PC-3 (cell line): ENCODE results near the gene CMTM8. TPM values are rescaled to one million over a fixed set of nuclear protein-coding genes. Genes with fewer than 3 reads are reported as not detected.

Experiments used
- ATAC-seq: fragments of 200-7000 bp; cut with Tn5 transposase; 2 replicates; pipeline ENCODE4 v1.9.1; 2020; ENCODE audit warnings: mild to moderate bottlenecking, moderate library complexity
- BruUV-seq: library from RNA; stranded (reverse); fragments of 400-500 nt; replicated peaks from 2 replicates; lab custom pipeline; 2021; lab: Mats Ljungman, UMichigan
- CTCF ChIA-PET: fragments of 300-600 bp; sonication (Branson Sonifier 250); formaldehyde crosslinking; loops from one replicate; lab custom pipeline; 2022; ENCODE audit warnings: antibody characterized with exemption; lab: Charles Lee
- POLR2A ChIA-PET: fragments of 300-600 bp; sonication (Branson Sonifier 250); formaldehyde crosslinking; loops from one replicate; lab custom pipeline; 2022; ENCODE audit warnings: antibody characterized with exemption; ENCODE audit not compliant: unreplicated experiment; lab: Charles Lee
- DNase-seq: peaks from one replicate; pipeline ENCODE4 v3.0.0-alpha.2; 2015
- H2AFZ ChIP-seq: fragments of 300-600 bp; sonication (generic); 2 replicates; pipeline ENCODE4 v1.6.0; 2016; ENCODE audit warnings: antibody characterized with exemption, low read length
- H3F3A ChIP-seq: fragments of 300-600 bp; sonication (generic); one replicate; pipeline ENCODE4 v1.6.0; 2017; ENCODE audit warnings: antibody characterized with exemption, low read length, control low read depth, mild to moderate bottlenecking; ENCODE audit not compliant: unreplicated experiment
- H3K27ac ChIP-seq: fragments of 300-600 bp; sonication (generic); 2 replicates; pipeline ENCODE4 v1.5.1; 2016; ENCODE audit warnings: mild to moderate bottlenecking, low read length
- H3K27me3 ChIP-seq: fragments of 300-600 bp; sonication (generic); 2 replicates; pipeline ENCODE4 v1.6.1; 2016; ENCODE audit warnings: low read length, mixed read lengths
- H3K36me3 ChIP-seq: fragments of 300-600 bp; sonication (generic); 2 replicates; pipeline ENCODE4 v1.6.1; 2016; ENCODE audit warnings: low read depth, mixed run types, low read length, mixed read lengths
- H3K4me1 ChIP-seq: fragments of 300-600 bp; sonication (generic); 2 replicates; pipeline ENCODE4 v1.5.1; 2016; ENCODE audit warnings: low read length; ENCODE audit not compliant: insufficient read depth
- H3K4me2 ChIP-seq: fragments of 300-600 bp; sonication (generic); 2 replicates; pipeline ENCODE4 v1.6.0; 2016; ENCODE audit warnings: low read length
- H3K4me3 ChIP-seq: fragments of 300-600 bp; sonication (generic); 2 replicates; pipeline ENCODE4 v1.5.1; 2016; ENCODE audit warnings: mild to moderate bottlenecking, low read length, mixed read lengths
- H3K79me2 ChIP-seq: fragments of 300-600 bp; sonication (generic); 2 replicates; pipeline ENCODE4 v1.6.1; 2017; ENCODE audit warnings: low read length, mixed read lengths
- H3K9ac ChIP-seq: fragments of 300-600 bp; sonication (generic); 2 replicates; pipeline ENCODE4 v1.6.0; 2016; ENCODE audit warnings: mild to moderate bottlenecking, low read length
- H3K9me2 ChIP-seq: fragments of 300-600 bp; sonication (generic); replicated peaks from 2 replicates; pipeline ENCODE4 v1.6.1; 2016; ENCODE audit warnings: mixed run types, low read length, mixed read lengths
- H3K9me3 ChIP-seq: fragments of 300-600 bp; sonication (generic); 2 replicates; pipeline ENCODE4 v1.6.1; 2016; ENCODE audit warnings: low read length, mixed read lengths
- H4K20me1 ChIP-seq: fragments of 300-600 bp; sonication (generic); 2 replicates; pipeline ENCODE4 v1.6.1; 2016; ENCODE audit warnings: low read length, mixed read lengths
- EZH2 ChIP-seq: fragments of 300-600 bp; sonication (generic); IDR thresholded peaks from one replicate; pipeline ENCODE4 v1.6.1; 2017; ENCODE audit warnings: antibody characterized with exemption, mild to moderate bottlenecking, low read length; ENCODE audit not compliant: unreplicated experiment
- EZH2phosphoT487 ChIP-seq: fragments of 300-600 bp; sonication (generic); IDR thresholded peaks from 2 replicates; pipeline ENCODE4 v1.6.1; 2018; ENCODE audit warnings: mild to moderate bottlenecking, antibody characterized with exemption, low read length, borderline replicate concordance
- intact Hi-C: fragments of 100-400 bp; cut with micrococcal nuclease; formaldehyde crosslinking; loops from 2 replicates; pipeline ENCODE4 v1.9.0; 2023
- total RNA-seq: library from RNA; depleted of rRNA; stranded (reverse); fragments of >200 nt; gene quantifications from 2 replicates; pipeline ENCODE4 v1.2.3, GENCODE V29; 2014
- TF ChIP-seq, protein P1 (sequence below): fragments of 300-600 bp; sonication (generic); conservative IDR thresholded peaks from 2 replicates; pipeline ENCODE4 v1.5.1; 2017; ENCODE audit warnings: antibody characterized with exemption, low read depth, mild to moderate bottlenecking, low read length

The CMTM8 gene
- total RNA-seq, 1 experiment from 2014 or later = 5.2 TPM

- Histone ChIP-seq H3K9ac (no peak overlapping the region), H3K4me1 (peaks cover 11% of the 10 kb centered on the region), H4K20me1 (0 out of 2 replicates have a peak, but pooled peaks cover 4% of the 10 kb centered on the region), H3K4me3 (no peak overlapping the region), H3K9me3 (no peaks in the 10 kb centered on the region), H3K4me2 (no peak overlapping the region), H3K27me3 (no peaks in the 10 kb centered on the region), H3K79me2 (peaks cover 96% of the 10 kb centered on the region), H3K9me2 (no peaks in the 10 kb centered on the region), H2AFZ (no peak overlapping the region), H3K27ac (no peak overlapping the region), H3F3A (peaks cover 4% of the 10 kb centered on the region), H3K36me3 (peaks cover 9% of the 10 kb centered on the region; the same call in 1 of the 2 replicates)
- intact Hi-C loops = no loop called here
- no TSS peak for BruUV-seq
- DNase-seq (no peak), ATAC-seq (no peak)
- ChIA-PET POLR2A (no interaction called here), CTCF (no interaction called here)
- TF ChIP-seq, protein P1, sequence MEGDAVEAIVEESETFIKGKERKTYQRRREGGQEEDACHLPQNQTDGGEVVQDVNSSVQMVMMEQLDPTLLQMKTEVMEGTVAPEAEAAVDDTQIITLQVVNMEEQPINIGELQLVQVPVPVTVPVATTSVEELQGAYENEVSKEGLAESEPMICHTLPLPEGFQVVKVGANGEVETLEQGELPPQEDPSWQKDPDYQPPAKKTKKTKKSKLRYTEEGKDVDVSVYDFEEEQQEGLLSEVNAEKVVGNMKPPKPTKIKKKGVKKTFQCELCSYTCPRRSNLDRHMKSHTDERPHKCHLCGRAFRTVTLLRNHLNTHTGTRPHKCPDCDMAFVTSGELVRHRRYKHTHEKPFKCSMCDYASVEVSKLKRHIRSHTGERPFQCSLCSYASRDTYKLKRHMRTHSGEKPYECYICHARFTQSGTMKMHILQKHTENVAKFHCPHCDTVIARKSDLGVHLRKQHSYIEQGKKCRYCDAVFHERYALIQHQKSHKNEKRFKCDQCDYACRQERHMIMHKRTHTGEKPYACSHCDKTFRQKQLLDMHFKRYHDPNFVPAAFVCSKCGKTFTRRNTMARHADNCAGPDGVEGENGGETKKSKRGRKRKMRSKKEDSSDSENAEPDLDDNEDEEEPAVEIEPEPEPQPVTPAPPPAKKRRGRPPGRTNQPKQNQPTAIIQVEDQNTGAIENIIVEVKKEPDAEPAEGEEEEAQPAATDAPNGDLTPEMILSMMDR = no peak; the same call in 1 of the 2 replicates
- TF ChIP-seq EZH2phosphoT487 (no peak), EZH2 (no peak)
Measured at GRCh38 chr3:32405711-32406323, 167.3 kb downstream of the CMTM8 start.

DNA sequence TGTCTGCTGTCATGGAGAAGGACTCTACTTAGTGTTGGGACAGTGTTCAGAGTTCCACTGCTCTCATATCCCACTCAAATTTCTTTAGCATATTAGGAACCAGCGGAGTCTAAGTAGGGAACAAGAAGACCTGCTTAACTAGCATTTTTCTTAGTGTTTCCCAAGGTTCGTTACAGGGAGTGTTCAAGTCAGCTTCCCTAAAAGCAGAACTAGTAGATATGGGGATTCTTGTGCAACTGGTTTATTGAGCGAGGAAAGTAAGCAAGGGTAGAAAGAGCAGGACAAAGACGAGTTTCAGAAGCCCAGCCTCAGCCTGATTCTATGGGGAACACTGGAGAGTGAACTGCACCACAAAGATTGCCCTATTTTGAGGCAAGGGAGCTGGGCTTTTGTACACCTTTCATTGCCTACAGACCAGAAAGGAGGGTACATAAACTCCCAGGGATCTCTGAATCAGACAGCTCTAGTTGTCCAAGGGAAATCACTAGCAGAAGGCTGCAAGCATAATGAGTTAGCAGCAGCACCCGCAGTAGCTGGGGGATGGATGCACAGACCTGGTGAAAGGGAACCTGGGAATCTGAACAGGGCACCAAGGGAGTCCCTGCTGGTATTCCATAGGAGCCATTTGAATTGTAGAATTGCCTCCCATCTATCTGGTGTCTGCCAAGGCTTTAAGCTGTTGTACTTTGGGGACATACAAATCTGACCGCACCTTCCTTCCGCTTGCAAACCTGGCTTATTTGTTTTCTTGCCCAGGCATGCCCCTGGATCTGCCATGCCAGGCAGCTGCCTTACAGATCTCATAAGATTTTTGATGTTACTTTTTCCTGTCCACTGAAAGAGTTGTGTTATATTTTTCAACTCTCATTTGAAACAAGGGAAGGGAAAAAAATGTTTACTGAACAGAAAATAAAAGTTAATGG, 168.3 kb downstream of the CMTM8 start:
- H3K4me3 ChIP-seq = no peak overlapping the region
- H3K4me2 ChIP-seq = no peak overlapping the region
- no peak for ATAC-seq
- no peaks in the 10 kb centered on the region for H3K9me2 ChIP-seq
- H3K27me3 ChIP-seq = no peaks in the 10 kb centered on the region
- no peaks in the 10 kb centered on the region for H3K9me3 ChIP-seq
- 0 out of 2 replicates have a peak, but pooled peaks cover 4% of the 10 kb centered on the region for H4K20me1 ChIP-seq
- BruUV-seq = no TSS peak
- DNase-seq = no peak
- ChIA-PET POLR2A (no interaction called here), CTCF (interaction anchor here (0.6 kb wide), 1 partner anchor 158 kb away, joined by 3 read pairs; no protein-coding TSS in a partner anchor)
- TF ChIP-seq EZH2 = no peak
- TF ChIP-seq, protein P1 = no peak
- TF ChIP-seq EZH2phosphoT487 = no peak
- intact Hi-C loops = no loop called here
- no peak overlapping the region for H2AFZ ChIP-seq
- peaks cover 5% of the 10 kb centered on the region for H3K4me1 ChIP-seq
- peaks cover 9% of the 10 kb centered on the region; the same call in 1 of the 2 replicates for H3K36me3 ChIP-seq
- H3K27ac ChIP-seq = no peak overlapping the region
- H3F3A ChIP-seq = no peaks in the 10 kb centered on the region
- peaks cover 98% of the 10 kb centered on the region for H3K79me2 ChIP-seq
- no peak overlapping the region for H3K9ac ChIP-seq
